Thymus (tissue), 11 donors: Measurements from ENCODE around the gene LY6G6C. TPM values are rescaled to one million over a fixed set of nuclear protein-coding genes. Genes with fewer than 3 reads are reported as not detected.
"Not testable (repeated sequence)": the region's sequence is repeated elsewhere in the genome, so short reads cannot be mapped to it uniquely, and the experiment has no call there.

Experiments
- DNase-seq, 9 donors: peaks; one replicate each; pipeline ENCODE4 v3.0.0-alpha.2; 2013; ENCODE audit warnings: low spot score in 9 of 9, low read depth in 6 of 9, missing footprints in 1 of 9
- H3K27ac ChIP-seq, 2 donors: one replicate each; pipeline ENCODE4 v1.5.1; 2013; ENCODE audit warnings: control low read depth in 1 of 2, low read depth in 1 of 2, low read length in 1 of 2, mild to moderate bottlenecking in 1 of 2, moderate library complexity in 1 of 2
- H3K27me3 ChIP-seq, 2 donors: one replicate each; pipeline ENCODE4 v1.5.1; 2013; ENCODE audit warnings: low read length in 1 of 2; ENCODE audit not compliant: control insufficient read depth in 2 of 2, insufficient read depth in 1 of 2
- H3K36me3 ChIP-seq, 2 donors: one replicate each; pipeline ENCODE4 v1.5.1; 2013; ENCODE audit warnings: low read length in 1 of 2, mild to moderate bottlenecking in 1 of 2, moderate library complexity in 1 of 2; ENCODE audit not compliant: control insufficient read depth in 2 of 2, insufficient read depth in 2 of 2
- H3K4me1 ChIP-seq, 2 donors: one replicate each; pipeline ENCODE4 v1.5.1; 2013; ENCODE audit warnings: low read length in 2 of 2; ENCODE audit not compliant: control insufficient read depth in 2 of 2, insufficient read depth in 2 of 2
- H3K4me3 ChIP-seq, 2 donors: one replicate each; pipeline ENCODE4 v1.5.1; 2013; ENCODE audit warnings: low read length in 2 of 2, control low read depth in 1 of 2, mild to moderate bottlenecking in 1 of 2
- H3K9me3 ChIP-seq, 2 donors: one replicate each; pipeline ENCODE4 v1.5.1; 2013; ENCODE audit warnings: low read length in 1 of 2, mild to moderate bottlenecking in 1 of 2; ENCODE audit not compliant: control insufficient read depth in 2 of 2, insufficient read depth in 1 of 2
- WGBS: extraction: QIAGEN DNeasy Blood & Tissue Kit; methylation state at CpG from one replicate; pipeline ENCODE4 v1.1.7; 2013; 5-methylcytosine and 5-hydroxymethylcytosine counted together
- polyA plus RNA-seq: library from polyadenylated mRNA; stranded (reverse); fragments of 200-250 nt; gene quantifications from one replicate; pipeline ENCODE4 v1.2.3, GENCODE V29; 2013
- total RNA-seq: library from RNA; stranded (reverse); fragments of 120-200 nt; gene quantifications from one replicate; pipeline ENCODE4 v1.2.4, GENCODE V29; 2013
- donor health status: healthy.

Gene LY6G6C
- total and polyA plus RNA-seq, 2 donors = 7.0 TPM; not detected in 1

GRCh38 chr6:31713465-31713864, 8.1 kb downstream of the LY6G6C start:
- Histone ChIP-seq H3K9me3 (no peaks in the 10 kb centered on the region), H3K27me3 (no peaks in the 10 kb centered on the region), H3K4me1 (peaks cover 8 to 48% of the 10 kb centered on the region in 2 donors), H3K36me3 (no peaks in the 10 kb centered on the region), H3K27ac (peak overlapping the region; percentile 50 to 78), H3K4me3 (no peak overlapping the region)
- DNase-seq = no peak
- 92% methylated on average over 4 of the region's 4 CpGs for WGBS

- Histone ChIP-seq H3K27me3 (no peaks in the 10 kb centered on the region), H3K9me3 (no peaks in the 10 kb centered on the region), H3K27ac (no peak overlapping the region), H3K4me1 (peaks cover 8 to 48% of the 10 kb centered on the region in 2 donors), H3K4me3 (no peak overlapping the region), H3K36me3 (no peaks in the 10 kb centered on the region)
- DNase-seq = peak in 1 of 9 donors; percentile 46
- WGBS = 85% methylated on average over 8 of the region's 8 CpGs
These were observed 9.2 kb downstream of the LY6G6C start for GRCh38 chr6:31712296-31712695.

- H3K27ac ChIP-seq = no peak overlapping the region
- H3K27me3 ChIP-seq = no peaks in the 10 kb centered on the region
- 56% methylated on average over 8 of the region's 8 CpGs for WGBS
- H3K4me3 ChIP-seq = no peak overlapping the region
- H3K4me1 ChIP-seq = peaks cover 8 to 48% of the 10 kb centered on the region in 2 donors
- no peaks in the 10 kb centered on the region for H3K9me3 ChIP-seq
- DNase-seq = no peak
- no peaks in the 10 kb centered on the region for H3K36me3 ChIP-seq
These were observed 10.3 kb downstream of the LY6G6C start for GRCh38 chr6:31711233-31711632.

- no peaks in the 10 kb centered on the region for H3K36me3 ChIP-seq
- H3K27me3 ChIP-seq = no peaks in the 10 kb centered on the region
- H3K9me3 ChIP-seq = no peaks in the 10 kb centered on the region
- DNase-seq = no peak
- 71% methylated on average over 5 of the region's 5 CpGs for WGBS
- peaks cover 8 to 47% of the 10 kb centered on the region in 2 donors for H3K4me1 ChIP-seq
- no peak overlapping the region for H3K27ac ChIP-seq
- no peak overlapping the region for H3K4me3 ChIP-seq
These were observed 10.9 kb downstream of the LY6G6C start for GRCh38 chr6:31710523-31711219.

- 95% methylated on average over 11 of the region's 11 CpGs for WGBS
These were observed 12.4 kb downstream of the LY6G6C start for GRCh38 chr6:31709157-31709556.

GRCh38 chr6:31708224-31708623, 13.3 kb downstream of the LY6G6C start:
- Histone ChIP-seq H3K27me3 (no peaks in the 10 kb centered on the region), H3K4me3 (no peak overlapping the region), H3K27ac (no peak overlapping the region), H3K9me3 (peaks cover 0 to 5% of the 10 kb centered on the region in 2 donors), H3K36me3 (no peaks in the 10 kb centered on the region), H3K4me1 (peaks cover 5 to 32% of the 10 kb centered on the region in 2 donors)
- DNase-seq = no peak
- WGBS = 98% methylated on average over 3 of the region's 3 CpGs

More at GRCh38 chr6:31709157-31709556, 12.4 kb downstream of the LY6G6C start:
- not testable (repeated sequence) for DNase-seq, H3K36me3 ChIP-seq, H3K9me3 ChIP-seq, H3K4me3 ChIP-seq, H3K27ac ChIP-seq, H3K27me3 ChIP-seq
- peaks cover 6 to 33% of the 10 kb centered on the region in 2 donors for H3K4me1 ChIP-seq

GRCh38 chr6:31707701-31708100, 13.8 kb downstream of the LY6G6C start:
- H3K4me1 ChIP-seq = peaks cover 5 to 27% of the 10 kb centered on the region in 2 donors
- peaks cover 0 to 5% of the 10 kb centered on the region in 2 donors for H3K9me3 ChIP-seq
- WGBS = 97% methylated on average over 10 of the region's 10 CpGs
- no peak overlapping the region for H3K4me3 ChIP-seq
- no peak for DNase-seq
- H3K27ac ChIP-seq = no peak overlapping the region
- no peaks in the 10 kb centered on the region for H3K36me3 ChIP-seq
- H3K27me3 ChIP-seq = no peaks in the 10 kb centered on the region

- Histone ChIP-seq H3K4me1 (peaks cover 13 to 28% of the 10 kb centered on the region in 2 donors), H3K4me3 (no peak within 1 kb of the TSS), H3K36me3 (peaks cover under 1 to 1% of the 10 kb centered on the region in 2 donors), H3K27ac (no peak within 1 kb of the TSS), H3K27me3 (no peaks in the 10 kb centered on the region), H3K9me3 (peaks cover 0 to 5% of the 10 kb centered on the region in 2 donors)
- DNase-seq = no peak
- 97% methylated on average over 3 of the region's 3 CpGs for WGBS
These were observed 14.9 kb downstream of the LY6G6C start, which contains the start of gene LY6G6F for GRCh38 chr6:31706599-31706998. Gene LY6G6F (plus strand): TSS chr6:31706866. CDS start chr6:31706907, 41 bp downstream.

- H3K27ac ChIP-seq = no peak overlapping the region
- peaks cover 6 to 7% of the 10 kb centered on the region in 2 donors for H3K36me3 ChIP-seq
- no peak for DNase-seq
- peaks cover 15 to 26% of the 10 kb centered on the region in 2 donors for H3K4me1 ChIP-seq
- peaks cover 0 to 5% of the 10 kb centered on the region in 2 donors for H3K9me3 ChIP-seq
- H3K4me3 ChIP-seq = no peak overlapping the region
- H3K27me3 ChIP-seq = no peaks in the 10 kb centered on the region
- 95% methylated on average over 6 of the region's 6 CpGs for WGBS
These were observed 15.6 kb downstream of the LY6G6C start for GRCh38 chr6:31705931-31706330.
